ENCODE data around the gene TMEM184B.

DNA sequence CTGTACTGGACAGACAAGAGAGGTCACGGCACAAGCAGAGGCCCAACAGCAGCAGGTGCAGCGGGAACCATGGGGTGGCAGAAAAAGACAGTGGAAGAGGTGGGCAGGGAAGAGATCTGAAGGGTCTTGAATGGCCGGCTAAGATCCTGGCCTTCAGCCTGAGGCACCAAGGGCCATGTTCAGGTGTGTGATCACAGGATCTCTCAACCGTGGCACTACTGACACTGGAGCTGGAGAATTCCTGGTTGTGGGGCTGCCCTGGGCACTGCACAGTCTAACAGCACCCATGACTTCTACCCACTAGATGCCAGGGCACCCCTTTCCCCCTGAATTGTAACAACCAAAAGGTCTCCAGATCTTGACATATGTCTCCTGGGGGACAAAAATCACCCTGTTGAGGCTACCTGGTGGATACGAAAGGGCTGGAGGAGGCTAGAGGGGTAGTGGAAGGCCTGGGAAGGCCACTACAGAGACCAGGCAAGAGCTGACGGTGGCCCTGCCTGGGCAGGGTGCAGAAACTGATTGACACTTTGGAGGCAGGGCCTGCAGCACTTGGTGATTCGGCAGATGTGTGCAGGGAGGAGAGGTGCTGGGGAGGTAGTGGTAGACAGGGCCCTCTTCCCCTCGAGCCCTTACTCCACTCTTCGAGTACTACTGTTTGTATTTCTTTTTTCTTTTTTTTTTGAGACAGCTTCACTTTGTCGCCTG lies 36.1 kb upstream of the TMEM184B start:
- TF ChIP-seq POLR2AphosphoS5 (IDR thresholded peaks at IDR 0.05) (no peak), POLR2A (IDR thresholded peaks at IDR 0.05) (no peak)
- TF ChIP-seq, protein P1, sequence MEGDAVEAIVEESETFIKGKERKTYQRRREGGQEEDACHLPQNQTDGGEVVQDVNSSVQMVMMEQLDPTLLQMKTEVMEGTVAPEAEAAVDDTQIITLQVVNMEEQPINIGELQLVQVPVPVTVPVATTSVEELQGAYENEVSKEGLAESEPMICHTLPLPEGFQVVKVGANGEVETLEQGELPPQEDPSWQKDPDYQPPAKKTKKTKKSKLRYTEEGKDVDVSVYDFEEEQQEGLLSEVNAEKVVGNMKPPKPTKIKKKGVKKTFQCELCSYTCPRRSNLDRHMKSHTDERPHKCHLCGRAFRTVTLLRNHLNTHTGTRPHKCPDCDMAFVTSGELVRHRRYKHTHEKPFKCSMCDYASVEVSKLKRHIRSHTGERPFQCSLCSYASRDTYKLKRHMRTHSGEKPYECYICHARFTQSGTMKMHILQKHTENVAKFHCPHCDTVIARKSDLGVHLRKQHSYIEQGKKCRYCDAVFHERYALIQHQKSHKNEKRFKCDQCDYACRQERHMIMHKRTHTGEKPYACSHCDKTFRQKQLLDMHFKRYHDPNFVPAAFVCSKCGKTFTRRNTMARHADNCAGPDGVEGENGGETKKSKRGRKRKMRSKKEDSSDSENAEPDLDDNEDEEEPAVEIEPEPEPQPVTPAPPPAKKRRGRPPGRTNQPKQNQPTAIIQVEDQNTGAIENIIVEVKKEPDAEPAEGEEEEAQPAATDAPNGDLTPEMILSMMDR (IDR thresholded peaks at IDR 0.05) = no peak

All from prostate gland (tissue), 2 donors.